ENCODE results near the gene COA7. TPM values are rescaled to one million over a fixed set of nuclear protein-coding genes. Genes with fewer than 3 reads are reported as not detected.

The COA7 gene
- total and polyA plus RNA-seq, 7 donors, result 6.9 to 16.4 (median 8.2) TPM

DNA sequence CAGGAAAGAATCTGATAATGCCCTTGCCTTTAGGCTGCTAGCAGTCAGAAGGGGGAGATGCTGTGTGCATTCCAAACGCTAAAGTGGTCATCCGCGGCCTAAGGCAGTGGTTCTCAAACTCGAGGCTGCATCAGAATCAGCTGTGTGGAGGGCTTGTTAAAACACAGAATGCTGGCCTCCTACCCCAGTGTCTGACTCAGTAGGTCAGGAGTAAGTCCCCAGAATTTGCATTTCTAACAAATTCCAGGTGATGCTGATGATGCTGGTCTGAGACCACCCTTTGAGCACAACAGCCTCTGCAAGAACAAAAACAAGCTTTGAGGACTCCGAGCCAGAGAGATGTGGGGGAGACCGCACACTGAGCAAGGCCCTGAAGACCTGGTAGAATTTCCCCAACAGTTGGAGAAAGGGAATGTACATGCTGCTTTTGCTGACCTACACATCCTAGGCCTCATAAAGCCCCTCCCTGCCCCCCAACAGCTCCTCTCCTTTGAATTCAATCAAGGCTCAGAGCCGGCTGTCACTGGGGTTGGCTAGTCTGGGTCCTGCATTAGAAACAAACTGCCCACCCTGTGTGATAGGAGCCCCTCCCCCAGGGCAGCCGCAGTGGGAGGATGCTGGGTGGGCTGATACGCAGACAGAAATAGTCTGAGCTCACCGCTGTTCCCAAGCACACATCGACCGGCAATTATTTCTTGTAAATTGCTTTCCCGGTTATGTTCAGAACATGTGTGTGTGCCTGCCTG is 38.1 kb downstream of the COA7 start:
- no peak for DNase-seq
- no peaks in the 10 kb centered on the region for H3K4me1 ChIP-seq
- intact Hi-C loops (cut with DNase I), result no loop called here
- WGBS, 2 donors, result 82 to 83% methylated on average over 13 of the region's 13 CpGs
- no peak overlapping the region for H3K27ac ChIP-seq
- no peaks in the 10 kb centered on the region for H3K9me3 ChIP-seq
- H3K36me3 ChIP-seq, result no peaks in the 10 kb centered on the region
- TF ChIP-seq EP300 (IDR thresholded peaks at IDR 0.05), result no peak
- TF ChIP-seq POLR2AphosphoS5 (IDR thresholded peaks at IDR 0.05), result no peak
- TF ChIP-seq, protein P1, sequence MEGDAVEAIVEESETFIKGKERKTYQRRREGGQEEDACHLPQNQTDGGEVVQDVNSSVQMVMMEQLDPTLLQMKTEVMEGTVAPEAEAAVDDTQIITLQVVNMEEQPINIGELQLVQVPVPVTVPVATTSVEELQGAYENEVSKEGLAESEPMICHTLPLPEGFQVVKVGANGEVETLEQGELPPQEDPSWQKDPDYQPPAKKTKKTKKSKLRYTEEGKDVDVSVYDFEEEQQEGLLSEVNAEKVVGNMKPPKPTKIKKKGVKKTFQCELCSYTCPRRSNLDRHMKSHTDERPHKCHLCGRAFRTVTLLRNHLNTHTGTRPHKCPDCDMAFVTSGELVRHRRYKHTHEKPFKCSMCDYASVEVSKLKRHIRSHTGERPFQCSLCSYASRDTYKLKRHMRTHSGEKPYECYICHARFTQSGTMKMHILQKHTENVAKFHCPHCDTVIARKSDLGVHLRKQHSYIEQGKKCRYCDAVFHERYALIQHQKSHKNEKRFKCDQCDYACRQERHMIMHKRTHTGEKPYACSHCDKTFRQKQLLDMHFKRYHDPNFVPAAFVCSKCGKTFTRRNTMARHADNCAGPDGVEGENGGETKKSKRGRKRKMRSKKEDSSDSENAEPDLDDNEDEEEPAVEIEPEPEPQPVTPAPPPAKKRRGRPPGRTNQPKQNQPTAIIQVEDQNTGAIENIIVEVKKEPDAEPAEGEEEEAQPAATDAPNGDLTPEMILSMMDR (IDR thresholded peaks at IDR 0.05), result no peak
- no peak for TF ChIP-seq POLR2A (IDR thresholded peaks at IDR 0.05)
- peaks cover 0 to 3% (median 0%) of the 10 kb centered on the region in 3 donors for H3K27me3 ChIP-seq
- no peak overlapping the region for H3K4me3 ChIP-seq

DNA sequence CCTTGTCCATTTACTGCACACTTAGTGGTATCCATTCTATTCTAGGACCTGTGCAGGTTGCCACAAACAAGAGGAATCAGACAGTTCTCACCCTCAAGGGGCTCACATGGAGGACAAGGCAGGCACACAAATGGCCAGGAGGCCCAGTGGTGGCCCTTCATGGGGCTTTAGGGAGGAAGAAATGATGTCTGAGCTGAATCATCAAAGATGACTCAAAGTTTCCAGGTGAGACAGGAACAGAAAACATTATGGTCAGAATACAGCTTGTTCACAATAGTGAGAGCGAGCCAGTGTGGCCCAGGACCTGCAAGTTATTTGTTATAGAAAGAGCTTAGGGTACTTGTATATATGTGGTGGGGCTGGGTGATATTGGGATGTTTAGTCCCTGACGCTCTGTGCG is 38.8 kb downstream of the COA7 start:
- no peaks in the 10 kb centered on the region for H3K9me3 ChIP-seq
- H3K36me3 ChIP-seq, result no peaks in the 10 kb centered on the region
- H3K4me3 ChIP-seq, result no peak overlapping the region
- intact Hi-C loops (cut with DNase I), result no loop called here
- no peak for TF ChIP-seq POLR2A (IDR thresholded peaks at IDR 0.05)
- TF ChIP-seq, protein P1 (IDR thresholded peaks at IDR 0.05), result no peak
- no peak for TF ChIP-seq EP300 (IDR thresholded peaks at IDR 0.05)
- TF ChIP-seq POLR2AphosphoS5 (IDR thresholded peaks at IDR 0.05), result no peak
- no peak overlapping the region for H3K27ac ChIP-seq
- 92 to 94% methylated on average over 3 of the region's 3 CpGs for WGBS, 2 donors
- no peak for DNase-seq
- H3K27me3 ChIP-seq, result peaks cover 0 to 3% (median 0%) of the 10 kb centered on the region in 3 donors
- H3K4me1 ChIP-seq, result no peaks in the 10 kb centered on the region

DNA sequence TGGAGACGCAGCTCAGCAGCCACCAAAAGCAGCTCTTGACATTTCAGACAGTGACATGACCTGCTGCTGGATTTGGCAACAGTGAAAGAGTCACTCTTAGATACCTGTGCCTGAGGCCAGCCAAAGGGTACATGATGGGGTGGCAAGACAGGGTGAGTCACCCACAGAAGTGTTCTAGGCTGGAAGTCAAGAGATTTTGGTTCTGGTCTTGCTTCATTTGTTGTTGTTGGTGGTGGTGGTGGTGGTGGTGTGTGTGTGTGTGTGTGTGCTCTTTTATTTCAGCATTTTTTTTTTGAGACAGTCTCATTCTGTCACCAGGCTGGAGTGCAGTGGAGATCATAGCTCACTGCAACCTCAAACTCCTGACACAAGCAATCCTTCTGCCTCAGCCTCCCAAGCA is 39.4 kb downstream of the COA7 start:
- H3K4me3 ChIP-seq, result no peak overlapping the region
- H3K36me3 ChIP-seq, result no peaks in the 10 kb centered on the region
- no peaks in the 10 kb centered on the region for H3K9me3 ChIP-seq
- intact Hi-C loops (cut with DNase I), result no loop called here
- 88 to 90% methylated on average over 1 of the region's 1 CpG for WGBS, 2 donors
- H3K27ac ChIP-seq, result no peak overlapping the region
- peaks cover 0 to 3% (median 0%) of the 10 kb centered on the region in 3 donors for H3K27me3 ChIP-seq
- DNase-seq, result no peak
- TF ChIP-seq POLR2A (IDR thresholded peaks at IDR 0.05) (no peak), POLR2AphosphoS5 (IDR thresholded peaks at IDR 0.05) (no peak), EP300 (IDR thresholded peaks at IDR 0.05) (no peak)
- TF ChIP-seq, protein P1 (IDR thresholded peaks at IDR 0.05), result no peak
- H3K4me1 ChIP-seq, result no peaks in the 10 kb centered on the region

DNA sequence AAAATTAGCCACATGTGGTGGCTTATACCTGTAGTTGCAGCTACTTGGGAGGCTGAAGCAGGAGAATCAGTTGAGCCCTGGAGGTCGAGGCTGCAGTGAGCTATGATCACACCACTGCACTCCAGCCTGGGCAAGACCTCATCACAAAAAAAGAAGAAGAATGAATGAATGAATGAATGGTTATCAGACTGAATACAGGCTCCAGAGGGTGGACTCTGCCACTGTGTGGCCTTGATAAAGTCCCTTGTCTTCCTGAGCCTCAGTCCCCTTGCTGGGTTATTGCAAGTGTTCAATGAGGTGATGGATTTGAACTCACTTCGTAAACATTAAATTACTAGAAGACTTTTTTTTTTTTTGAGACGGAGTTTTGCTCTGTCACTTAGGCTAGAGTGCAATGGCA is 40.4 kb downstream of the COA7 start:
- Histone ChIP-seq H3K27me3 (no peaks in the 10 kb centered on the region), H3K4me1 (no peaks in the 10 kb centered on the region), H3K9me3 (no peaks in the 10 kb centered on the region), H3K4me3 (no peak overlapping the region), H3K36me3 (no peaks in the 10 kb centered on the region), H3K27ac (no peak overlapping the region)
- intact Hi-C loops (cut with DNase I), result no loop called here
- WGBS, 2 donors, result 92 to 97% methylated on average over 3 of the region's 3 CpGs
- no peak for DNase-seq
- TF ChIP-seq POLR2A (IDR thresholded peaks at IDR 0.05) (no peak), EP300 (IDR thresholded peaks at IDR 0.05) (no peak), POLR2AphosphoS5 (IDR thresholded peaks at IDR 0.05) (no peak)
- TF ChIP-seq, protein P1 (IDR thresholded peaks at IDR 0.05), result no peak

DNA sequence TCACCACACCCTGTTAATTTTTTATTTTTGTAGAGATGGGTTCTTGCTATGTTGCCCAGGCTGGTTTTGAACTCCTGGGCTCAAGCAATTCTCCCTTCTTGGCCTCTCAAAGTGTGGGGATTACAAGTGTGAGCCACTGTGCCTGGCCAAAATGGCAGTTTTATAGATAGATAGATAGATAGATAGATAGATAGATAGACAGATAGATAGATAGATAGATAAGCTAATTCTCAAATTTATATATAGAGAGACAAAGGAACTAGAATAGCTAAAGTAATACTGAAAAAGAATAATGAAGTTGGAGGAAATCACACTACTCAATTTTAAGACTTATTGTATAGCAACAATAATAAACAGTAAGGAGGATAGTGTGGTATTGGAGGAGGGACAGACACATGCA is 44.1 kb downstream of the COA7 start:
- no peak for DNase-seq
- TF ChIP-seq, protein P1 (IDR thresholded peaks at IDR 0.05), result no peak
- TF ChIP-seq POLR2AphosphoS5 (IDR thresholded peaks at IDR 0.05), result no peak
- no peak for TF ChIP-seq EP300 (IDR thresholded peaks at IDR 0.05)
- TF ChIP-seq POLR2A (IDR thresholded peaks at IDR 0.05), result no peak
- Histone ChIP-seq H3K4me1 (no peaks in the 10 kb centered on the region), H3K27ac (no peak overlapping the region), H3K9me3 (no peaks in the 10 kb centered on the region), H3K27me3 (no peaks in the 10 kb centered on the region), H3K4me3 (no peak overlapping the region), H3K36me3 (no peaks in the 10 kb centered on the region)
- intact Hi-C loops (cut with DNase I), result no loop called here

All from sigmoid colon (tissue), 7 donors.